Sigmoid colon (tissue), 7 donors: ENCODE measurements around the gene TMEM130. TPM values are rescaled to one million over a fixed set of nuclear protein-coding genes. Genes with fewer than 3 reads are reported as not detected.

Experiments used
- DNase-seq: peaks from one replicate; pipeline ENCODE4 v3.0.0-alpha.2; 2019
- H3K27ac ChIP-seq, 4 donors: fragments of 200-600 bp; sonication (generic); one replicate each; pipeline ENCODE4 v1.5.1; 2016 to 2019; ENCODE audit warnings: mild to moderate bottlenecking in 1 of 4
- H3K27me3 ChIP-seq, 3 donors: fragments of 200-600 bp; sonication (generic); one replicate each; pipeline ENCODE4 v1.5.1; 2019; ENCODE audit warnings: mild to moderate bottlenecking in 1 of 3
- H3K36me3 ChIP-seq, 4 donors: fragments of 200-600 bp; sonication (generic); one replicate each; pipeline ENCODE4 v1.5.1; 2016 to 2019
- H3K4me1 ChIP-seq, 4 donors: fragments of 200-600 bp; sonication (generic); one replicate each; pipeline ENCODE4 v1.5.1; 2017 to 2019
- H3K4me3 ChIP-seq, 4 donors: fragments of 200-600 bp; sonication (generic); one replicate each; pipeline ENCODE4 v1.5.1; 2017 to 2019; ENCODE audit warnings: mild to moderate bottlenecking in 2 of 4, moderate library complexity in 1 of 4
- H3K9me3 ChIP-seq, 4 donors: fragments of 200-600 bp in 3 of 4; sonication (generic) in 3 of 4; one replicate each; pipeline versions ENCODE4 v1.5.1 to v1.6.1; 2013 to 2019
- EP300 ChIP-seq, 4 donors: sonication (generic); formaldehyde crosslinking; IDR thresholded peaks; one replicate each; pipeline ENCODE4 v1.6.1; 2017; ENCODE audit warnings: antibody characterized with exemption in 4 of 4
- POLR2A ChIP-seq, 2 donors: fragments of 450-650 bp; IDR thresholded peaks; one replicate each; pipeline ENCODE4 v1.6.1; 2016; ENCODE audit warnings: antibody characterized with exemption in 2 of 2, mild to moderate bottlenecking in 2 of 2, moderate library complexity in 2 of 2
- POLR2AphosphoS5 ChIP-seq, 4 donors: sonication (generic); formaldehyde crosslinking; IDR thresholded peaks; one replicate each; pipeline ENCODE4 v1.6.1; 2017; ENCODE audit warnings: antibody characterized with exemption in 4 of 4
- WGBS, 2 donors: extraction: QIAGEN DNeasy Blood & Tissue Kit; methylation state at CpG; one replicate each; pipeline ENCODE4 v1.1.7; 2013; 5-methylcytosine and 5-hydroxymethylcytosine counted together
- intact Hi-C: fragments of 100-400 bp; cut with DNase I; formaldehyde crosslinking; loops from one replicate; pipeline ENCODE4 v1.15.1; 2023
- polyA plus RNA-seq, 3 donors: library from polyadenylated mRNA; stranded (reverse); fragments of 200-250 nt; gene quantifications; one replicate each; pipeline ENCODE4 v1.2.3, GENCODE V29; 2013
- total RNA-seq, 4 donors: library from RNA; depleted of rRNA; stranded (reverse); fragments of >200 nt; gene quantifications; one replicate each; pipeline ENCODE4 v1.1.0, GENCODE V29; 2016
- TF ChIP-seq, protein P1 (sequence below), 4 experiments: fragments of 450-650 bp in 3 of 4; fragments of 200-600 bp in 1 of 4; IDR thresholded peaks; one replicate each; pipeline ENCODE4 v1.5.1; 2016 to 2019; ENCODE audit warnings: antibody characterized with exemption in 4 of 4, mild to moderate bottlenecking in 3 of 4, moderate library complexity in 2 of 4
- donor health status: healthy with polysubstance abuse.
- donor health status: Bipolar disorder and iron deficiency.
- donor health status: healthy.

The TMEM130 gene
- total and polyA plus RNA-seq, 7 donors, result 2.1 to 3.3 (median 3.0) TPM; not detected in 2

DNA sequence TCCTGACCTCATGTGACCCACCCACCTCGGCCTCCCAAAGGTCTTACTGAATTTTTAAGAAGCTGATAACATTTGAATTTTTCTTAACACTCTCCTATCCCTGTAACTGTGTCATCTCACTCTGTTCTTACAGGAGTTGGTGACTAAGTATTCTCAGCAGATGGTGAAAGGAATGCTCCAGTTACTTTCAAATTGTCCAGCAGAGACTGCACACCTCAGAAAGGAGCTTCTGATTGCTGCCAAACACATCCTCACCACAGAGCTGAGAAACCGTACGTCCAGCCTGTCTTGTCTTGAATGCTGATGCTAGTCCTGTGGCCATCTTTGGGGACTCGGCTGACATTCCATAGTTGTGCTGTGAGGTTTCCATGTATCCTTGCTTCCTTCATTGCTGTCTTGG lies 33.4 kb upstream of the TMEM130 start:
- no peaks in the 10 kb centered on the region for H3K9me3 ChIP-seq
- no peak overlapping the region for H3K4me3 ChIP-seq
- intact Hi-C loops, result no loop called here
- WGBS, 2 donors, result 97 to 99% methylated on average over 4 of the region's 4 CpGs
- no peaks in the 10 kb centered on the region for H3K27me3 ChIP-seq
- no peak for TF ChIP-seq POLR2AphosphoS5 (IDR thresholded peaks at IDR 0.05)
- no peak for TF ChIP-seq POLR2A (IDR thresholded peaks at IDR 0.05)
- TF ChIP-seq EP300 (IDR thresholded peaks at IDR 0.05), result no peak
- TF ChIP-seq, protein P1, sequence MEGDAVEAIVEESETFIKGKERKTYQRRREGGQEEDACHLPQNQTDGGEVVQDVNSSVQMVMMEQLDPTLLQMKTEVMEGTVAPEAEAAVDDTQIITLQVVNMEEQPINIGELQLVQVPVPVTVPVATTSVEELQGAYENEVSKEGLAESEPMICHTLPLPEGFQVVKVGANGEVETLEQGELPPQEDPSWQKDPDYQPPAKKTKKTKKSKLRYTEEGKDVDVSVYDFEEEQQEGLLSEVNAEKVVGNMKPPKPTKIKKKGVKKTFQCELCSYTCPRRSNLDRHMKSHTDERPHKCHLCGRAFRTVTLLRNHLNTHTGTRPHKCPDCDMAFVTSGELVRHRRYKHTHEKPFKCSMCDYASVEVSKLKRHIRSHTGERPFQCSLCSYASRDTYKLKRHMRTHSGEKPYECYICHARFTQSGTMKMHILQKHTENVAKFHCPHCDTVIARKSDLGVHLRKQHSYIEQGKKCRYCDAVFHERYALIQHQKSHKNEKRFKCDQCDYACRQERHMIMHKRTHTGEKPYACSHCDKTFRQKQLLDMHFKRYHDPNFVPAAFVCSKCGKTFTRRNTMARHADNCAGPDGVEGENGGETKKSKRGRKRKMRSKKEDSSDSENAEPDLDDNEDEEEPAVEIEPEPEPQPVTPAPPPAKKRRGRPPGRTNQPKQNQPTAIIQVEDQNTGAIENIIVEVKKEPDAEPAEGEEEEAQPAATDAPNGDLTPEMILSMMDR (IDR thresholded peaks at IDR 0.05), result no peak
- H3K36me3 ChIP-seq, result peaks cover 39 to 100% (median 76%) of the 10 kb centered on the region in 4 donors
- no peaks in the 10 kb centered on the region for H3K4me1 ChIP-seq
- H3K27ac ChIP-seq, result no peak overlapping the region
- DNase-seq, result no peak

DNA sequence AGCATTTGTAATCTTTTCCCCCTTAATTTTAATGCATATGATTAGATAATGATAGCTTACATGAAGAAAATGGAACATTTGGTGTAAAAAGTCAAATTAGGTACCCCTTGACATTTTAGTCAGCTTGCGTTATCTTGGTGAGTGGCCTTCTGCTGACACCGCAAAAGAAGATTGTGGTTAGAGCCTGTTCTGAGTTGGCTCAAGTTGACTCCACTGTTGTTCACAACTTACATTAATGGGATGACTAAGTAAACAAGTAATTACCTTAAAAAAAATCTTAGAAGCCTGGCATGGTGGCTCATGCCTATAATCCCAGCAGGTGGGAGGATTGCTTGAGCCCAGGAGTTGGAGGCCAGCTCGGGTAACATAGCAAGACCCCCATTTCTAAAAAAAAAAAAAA lies 32.7 kb upstream of the TMEM130 start:
- Histone ChIP-seq H3K4me1 (no peaks in the 10 kb centered on the region), H3K4me3 (no peak overlapping the region), H3K9me3 (no peaks in the 10 kb centered on the region), H3K27ac (no peak overlapping the region), H3K27me3 (no peaks in the 10 kb centered on the region), H3K36me3 (peaks cover 36 to 100% (median 76%) of the 10 kb centered on the region in 4 donors)
- TF ChIP-seq POLR2AphosphoS5 (IDR thresholded peaks at IDR 0.05), result no peak
- TF ChIP-seq POLR2A (IDR thresholded peaks at IDR 0.05), result no peak
- TF ChIP-seq, protein P1 (IDR thresholded peaks at IDR 0.05), result no peak
- no peak for TF ChIP-seq EP300 (IDR thresholded peaks at IDR 0.05)
- intact Hi-C loops, result no loop called here
- DNase-seq, result no peak
- 94 to 97% methylated on average over 3 of the region's 3 CpGs for whole genome bisulfite sequencing, 2 donors

DNA sequence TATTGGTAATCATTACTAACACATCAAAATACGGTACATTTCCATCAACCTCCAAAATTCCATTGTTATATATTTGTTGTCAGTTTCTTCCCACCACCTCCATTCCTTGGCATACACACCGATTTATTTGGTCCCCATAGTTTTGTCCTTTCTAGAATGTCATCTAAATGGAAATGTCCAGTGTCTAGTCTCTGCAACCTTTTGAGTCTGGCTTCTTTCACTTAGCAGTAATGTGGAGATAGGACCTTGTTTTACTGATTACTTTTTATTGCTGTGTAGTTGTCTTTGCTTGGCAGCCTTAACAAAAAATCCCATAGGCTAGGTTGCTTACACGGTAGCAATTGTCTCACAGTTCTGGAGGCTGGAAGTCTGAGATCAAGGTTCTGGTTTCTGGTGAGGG lies 31.0 kb upstream of the TMEM130 start:
- Histone ChIP-seq H3K4me1 (no peaks in the 10 kb centered on the region), H3K4me3 (no peak overlapping the region), H3K36me3 (peaks cover 46 to 100% (median 70%) of the 10 kb centered on the region in 4 donors), H3K27ac (no peak overlapping the region), H3K9me3 (no peaks in the 10 kb centered on the region), H3K27me3 (no peaks in the 10 kb centered on the region)
- TF ChIP-seq, protein P1 (IDR thresholded peaks at IDR 0.05), result no peak
- no peak for TF ChIP-seq POLR2A (IDR thresholded peaks at IDR 0.05)
- no peak for TF ChIP-seq EP300 (IDR thresholded peaks at IDR 0.05)
- no peak for TF ChIP-seq POLR2AphosphoS5 (IDR thresholded peaks at IDR 0.05)
- intact Hi-C loops, result no loop called here
- DNase-seq, result no peak
- WGBS, 2 donors, result 94 to 97% methylated on average over 3 of the region's 3 CpGs

DNA sequence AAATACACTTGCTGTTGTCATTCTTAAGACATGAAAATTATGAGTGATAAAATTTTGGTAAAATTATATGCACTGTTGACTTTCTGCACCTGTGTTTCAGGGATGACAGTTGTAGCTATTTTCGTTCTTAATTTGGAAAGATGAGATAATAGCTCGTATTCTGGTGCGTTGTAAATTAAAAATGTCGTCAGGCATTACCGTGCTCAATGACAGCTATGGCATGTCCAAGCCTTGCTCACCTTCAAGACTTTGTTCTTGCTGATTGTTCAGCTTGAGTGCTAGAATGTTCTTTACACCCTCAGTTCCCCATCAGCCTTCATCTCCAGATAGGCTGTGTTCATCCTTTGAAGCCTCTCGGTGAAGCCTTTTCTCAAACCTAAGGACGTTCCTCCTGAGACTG lies 30.0 kb upstream of the TMEM130 start:
- Histone ChIP-seq H3K4me1 (no peaks in the 10 kb centered on the region), H3K9me3 (no peaks in the 10 kb centered on the region), H3K4me3 (no peak overlapping the region), H3K27ac (no peak overlapping the region), H3K27me3 (no peaks in the 10 kb centered on the region), H3K36me3 (peaks cover 42 to 100% (median 65%) of the 10 kb centered on the region in 4 donors)
- TF ChIP-seq, protein P1 (IDR thresholded peaks at IDR 0.05), result no peak
- TF ChIP-seq EP300 (IDR thresholded peaks at IDR 0.05) (no peak), POLR2AphosphoS5 (IDR thresholded peaks at IDR 0.05) (no peak), POLR2A (IDR thresholded peaks at IDR 0.05) (no peak)
- WGBS, 2 donors, result 95 to 96% methylated on average over 7 of the region's 7 CpGs
- DNase-seq, result no peak
- intact Hi-C loops, result no loop called here

DNA sequence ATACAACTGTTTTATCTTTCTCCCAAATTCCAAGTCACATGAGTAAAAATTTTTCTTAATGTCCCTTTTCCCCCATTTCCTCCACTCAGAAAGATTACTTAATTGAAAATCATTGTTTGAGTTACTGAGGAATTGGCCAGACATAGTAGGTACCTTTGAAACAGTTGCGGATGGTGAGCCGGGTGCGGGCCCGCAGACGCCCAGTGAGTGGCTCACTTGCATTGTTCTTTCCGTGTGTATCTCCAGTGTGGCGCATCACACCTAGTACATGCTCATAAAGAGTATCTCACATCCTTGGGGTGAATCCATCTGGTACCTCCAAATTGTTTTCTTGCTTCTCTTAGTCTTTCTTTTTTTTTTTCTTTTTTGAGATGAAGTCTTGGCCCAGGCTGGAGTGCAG lies 22.8 kb upstream of the TMEM130 start:
- H3K36me3 ChIP-seq, result peaks cover 28 to 89% (median 39%) of the 10 kb centered on the region in 4 donors
- no peaks in the 10 kb centered on the region for H3K4me1 ChIP-seq
- intact Hi-C loops, result no loop called here
- 97 to 99% methylated on average over 7 of the region's 7 CpGs for WGBS, 2 donors
- H3K27me3 ChIP-seq, result no peaks in the 10 kb centered on the region
- DNase-seq, result no peak
- no peaks in the 10 kb centered on the region for H3K9me3 ChIP-seq
- H3K4me3 ChIP-seq, result no peak overlapping the region
- TF ChIP-seq EP300 (IDR thresholded peaks at IDR 0.05) (no peak), POLR2AphosphoS5 (IDR thresholded peaks at IDR 0.05) (no peak), POLR2A (IDR thresholded peaks at IDR 0.05) (no peak)
- TF ChIP-seq, protein P1 (IDR thresholded peaks at IDR 0.05), result no peak
- H3K27ac ChIP-seq, result no peak overlapping the region
